Smooth muscle cell (in vitro differentiated cells): Measurements from ENCODE around the gene GPR89B. TPM values are rescaled to one million over a fixed set of nuclear protein-coding genes. Genes with fewer than 3 reads are reported as not detected.
"Not testable (repeated sequence)": the region's sequence is repeated elsewhere in the genome, so short reads cannot be mapped to it uniquely, and the experiment has no call there.

Source experiments
- DNase-seq: peaks from one replicate; lab custom pipeline; 2025; ENCODE audit not compliant: unreplicated experiment; lab: John Stamatoyannopoulos, UW
- H2AFZ ChIP-seq: fragments of 200-600 bp; sonication (generic); 2 replicates; pipeline ENCODE4 v1.6.0; 2016; ENCODE audit warnings: antibody characterized with exemption, low read depth, mild to moderate bottlenecking
- H3F3A ChIP-seq: fragments of 200-600 bp; sonication (generic); 2 replicates; pipeline ENCODE4 v1.6.0; 2017; ENCODE audit warnings: antibody characterized with exemption, low read depth
- H3K27ac ChIP-seq: fragments of 200-600 bp; sonication (generic); 2 replicates; pipeline ENCODE4 v1.5.1; 2016; ENCODE audit warnings: low read depth, mild to moderate bottlenecking
- H3K27me3 ChIP-seq: fragments of 200-600 bp; sonication (generic); 2 replicates; pipeline ENCODE4 v1.6.1; 2016; ENCODE audit warnings: low read depth, mild to moderate bottlenecking
- H3K36me3 ChIP-seq: fragments of 200-600 bp; sonication (generic); 2 replicates; pipeline ENCODE4 v1.5.1; 2016; ENCODE audit warnings: low read depth
- H3K4me1 ChIP-seq: fragments of 200-600 bp; sonication (generic); 2 replicates; pipeline ENCODE4 v1.5.1; 2016; ENCODE audit warnings: low read depth
- H3K4me2 ChIP-seq: fragments of 200-600 bp; sonication (generic); 2 replicates; pipeline ENCODE4 v1.6.0; 2016; ENCODE audit warnings: mild to moderate bottlenecking
- H3K4me3 ChIP-seq: fragments of 200-600 bp; sonication (generic); 2 replicates; pipeline ENCODE4 v1.5.1; 2016; ENCODE audit warnings: mild to moderate bottlenecking
- H3K79me2 ChIP-seq: fragments of 200-600 bp; sonication (generic); 2 replicates; pipeline ENCODE4 v1.6.0; 2016; ENCODE audit warnings: low read depth, mild to moderate bottlenecking
- H3K9ac ChIP-seq: fragments of 200-600 bp; sonication (generic); 2 replicates; pipeline ENCODE4 v1.6.0; 2016; ENCODE audit warnings: low read depth
- H3K9me3 ChIP-seq: fragments of 200-600 bp; sonication (generic); replicated peaks from 2 replicates; pipeline ENCODE4 v1.5.1; 2016; ENCODE audit warnings: low read depth
- H4K20me1 ChIP-seq: fragments of 200-600 bp; sonication (generic); 2 replicates; pipeline ENCODE4 v1.6.0; 2016; ENCODE audit warnings: low read depth
- CTCF ChIP-seq: fragments of 200-600 bp; sonication (generic); IDR thresholded peaks from 2 replicates; pipeline ENCODE4 v1.5.1; 2017; ENCODE audit warnings: borderline replicate concordance, mild to moderate bottlenecking, antibody characterized with exemption; ENCODE audit not compliant: insufficient read depth, poor library complexity, severe bottlenecking
- WGBS: methylation state at CpG from one replicate; pipeline ENCODE4 v1.1.7; 2016; ENCODE audit warnings: low lambda C conversion rate; 5-methylcytosine and 5-hydroxymethylcytosine counted together
- polyA plus RNA-seq: library from polyadenylated mRNA; unstranded; fragments of >200 nt; fragmentation: Nextera tagmentation; extraction: Ambion mirVana; gene quantifications from 2 replicates; pipeline ENCODE4 v1.2.1, GENCODE V29; 2016
- total RNA-seq: library from RNA; depleted of rRNA; stranded (reverse); fragments of >200 nt; gene quantifications from 2 replicates; pipeline ENCODE4 v1.2.3, GENCODE V29; 2014

Gene GPR89B
- total and polyA plus RNA-seq, 2 experiments from 2014 or later: 15.6 to 28.6 TPM

- TF ChIP-seq CTCF: no peak
- H3K4me2 ChIP-seq: no peak overlapping the region
- no peak for DNase-seq
- no peaks in the 10 kb centered on the region for H3K36me3 ChIP-seq
- H3K4me1 ChIP-seq: no peaks in the 10 kb centered on the region
- no peak overlapping the region for H3K4me3 ChIP-seq
- no peak overlapping the region for H3K27ac ChIP-seq
- no peak overlapping the region for H3K9ac ChIP-seq
- no peak overlapping the region for H2AFZ ChIP-seq
- H4K20me1 ChIP-seq: no peaks in the 10 kb centered on the region
- WGBS: 81% methylated on average over 7 of the region's 7 CpGs
- H3K79me2 ChIP-seq: no peaks in the 10 kb centered on the region
- no peaks in the 10 kb centered on the region for H3K9me3 ChIP-seq
- H3K27me3 ChIP-seq: no peaks in the 10 kb centered on the region
- H3F3A ChIP-seq: no peaks in the 10 kb centered on the region
Observed at GRCh38 chr1:147913362-147913942, 14.8 kb upstream of the GPR89B start.

- no peaks in the 10 kb centered on the region for H3F3A ChIP-seq
- no peak overlapping the region for H3K4me2 ChIP-seq
- DNase-seq: no peak
- no peaks in the 10 kb centered on the region for H3K36me3 ChIP-seq
- no peak for TF ChIP-seq CTCF
- H3K9me3 ChIP-seq: no peaks in the 10 kb centered on the region
- no peak overlapping the region for H3K9ac ChIP-seq
- no peaks in the 10 kb centered on the region for H4K20me1 ChIP-seq
- no peaks in the 10 kb centered on the region for H3K4me1 ChIP-seq
- no peak overlapping the region for H2AFZ ChIP-seq
- no peak overlapping the region for H3K27ac ChIP-seq
- WGBS: 97% methylated on average over 6 of the region's 6 CpGs
- no peaks in the 10 kb centered on the region for H3K27me3 ChIP-seq
- no peaks in the 10 kb centered on the region for H3K79me2 ChIP-seq
- no peak overlapping the region for H3K4me3 ChIP-seq
Observed at GRCh38 chr1:147919896-147920295, 8.3 kb upstream of the GPR89B start.

GRCh38 chr1:147924813-147925212 is 3.4 kb upstream of the GPR89B start:
- 75% methylated on average over 1 of the region's 1 CpG for WGBS
- Histone ChIP-seq H3K9me3 (no peaks in the 10 kb centered on the region), H4K20me1 (peaks cover 1% of the 10 kb centered on the region), H3F3A (no peaks in the 10 kb centered on the region), H3K9ac (no peak overlapping the region), H3K36me3 (no peaks in the 10 kb centered on the region), H3K27ac (no peak overlapping the region), H3K4me2 (no peak overlapping the region), H3K27me3 (no peaks in the 10 kb centered on the region), H3K79me2 (peaks cover 6% of the 10 kb centered on the region), H3K4me1 (peaks cover 6% of the 10 kb centered on the region), H2AFZ (no peak overlapping the region), H3K4me3 (no peak overlapping the region)
- no peak for TF ChIP-seq CTCF
- DNase-seq: no peak

GRCh38 chr1:147927215-147927614 is 1.0 kb upstream of the GPR89B start:
- not testable (repeated sequence) for H3K9me3 ChIP-seq, H3K27ac ChIP-seq
- peaks cover 12% of the 10 kb centered on the region for H3K79me2 ChIP-seq

GRCh38 chr1:147927689-147928088 is 531 bp upstream of the GPR89B start:
- peaks cover 12% of the 10 kb centered on the region for H3K79me2 ChIP-seq
- not testable (repeated sequence) for H2AFZ ChIP-seq, H3K27ac ChIP-seq, DNase-seq, H3K9ac ChIP-seq, H4K20me1 ChIP-seq, H3K4me1 ChIP-seq, H3F3A ChIP-seq, H3K9me3 ChIP-seq, H3K4me3 ChIP-seq, H3K4me2 ChIP-seq, H3K36me3 ChIP-seq, H3K27me3 ChIP-seq
- 100% methylated on average over 4 of the region's 10 CpGs for WGBS

More at GRCh38 chr1:147927215-147927614, 1.0 kb upstream of the GPR89B start:
- not testable (repeated sequence) for H3K4me1 ChIP-seq, H4K20me1 ChIP-seq, DNase-seq, H2AFZ ChIP-seq, H3K4me3 ChIP-seq, H3K4me2 ChIP-seq, H3K36me3 ChIP-seq, H3K9ac ChIP-seq, H3F3A ChIP-seq, H3K27me3 ChIP-seq
- 68% methylated on average over 4 of the region's 6 CpGs for WGBS

- not testable (repeated sequence) for H3K36me3 ChIP-seq, H3K4me1 ChIP-seq, H3K9me3 ChIP-seq, H3K27me3 ChIP-seq, H3F3A ChIP-seq, H4K20me1 ChIP-seq, H3K27ac ChIP-seq, DNase-seq, H2AFZ ChIP-seq, H3K4me2 ChIP-seq, H3K9ac ChIP-seq, H3K4me3 ChIP-seq
- WGBS: 91% methylated on average over 2 of the region's 2 CpGs
- H3K79me2 ChIP-seq: peaks cover 12% of the 10 kb centered on the region
Observed at GRCh38 chr1:147931137-147931536, 2.9 kb downstream of the GPR89B start.
